ENCODE data around the gene COL2A1.

DNA sequence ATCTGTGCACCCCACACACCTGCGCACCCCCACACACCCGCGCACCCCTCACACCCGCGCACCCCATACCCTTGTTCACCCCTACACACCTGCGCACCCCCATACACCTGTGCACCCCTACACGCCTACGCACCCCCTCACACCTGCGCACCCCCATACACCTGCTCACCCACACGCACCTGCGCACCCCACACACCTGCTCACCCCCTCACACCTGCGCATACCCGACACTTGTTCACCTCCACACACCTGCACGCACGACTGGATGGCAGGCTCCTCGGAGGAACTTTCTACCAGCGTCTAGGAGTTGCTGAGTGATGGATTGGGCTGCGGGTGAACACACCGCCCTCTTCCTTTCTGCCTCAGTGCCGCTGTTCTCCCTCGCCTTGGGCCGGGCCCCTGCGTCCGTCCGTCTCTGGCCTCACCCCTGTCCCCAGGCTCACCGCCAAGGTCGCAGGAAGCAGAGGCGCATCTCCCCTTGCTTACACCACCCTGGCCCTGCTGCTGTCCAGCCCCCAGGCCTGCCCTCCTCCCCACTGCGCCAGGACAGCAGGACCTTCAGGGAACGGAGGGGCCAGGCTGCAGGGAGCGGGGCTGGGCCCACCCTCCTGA is 61.6 kb downstream of the COL2A1 start:
- TF ChIP-seq, protein P1, sequence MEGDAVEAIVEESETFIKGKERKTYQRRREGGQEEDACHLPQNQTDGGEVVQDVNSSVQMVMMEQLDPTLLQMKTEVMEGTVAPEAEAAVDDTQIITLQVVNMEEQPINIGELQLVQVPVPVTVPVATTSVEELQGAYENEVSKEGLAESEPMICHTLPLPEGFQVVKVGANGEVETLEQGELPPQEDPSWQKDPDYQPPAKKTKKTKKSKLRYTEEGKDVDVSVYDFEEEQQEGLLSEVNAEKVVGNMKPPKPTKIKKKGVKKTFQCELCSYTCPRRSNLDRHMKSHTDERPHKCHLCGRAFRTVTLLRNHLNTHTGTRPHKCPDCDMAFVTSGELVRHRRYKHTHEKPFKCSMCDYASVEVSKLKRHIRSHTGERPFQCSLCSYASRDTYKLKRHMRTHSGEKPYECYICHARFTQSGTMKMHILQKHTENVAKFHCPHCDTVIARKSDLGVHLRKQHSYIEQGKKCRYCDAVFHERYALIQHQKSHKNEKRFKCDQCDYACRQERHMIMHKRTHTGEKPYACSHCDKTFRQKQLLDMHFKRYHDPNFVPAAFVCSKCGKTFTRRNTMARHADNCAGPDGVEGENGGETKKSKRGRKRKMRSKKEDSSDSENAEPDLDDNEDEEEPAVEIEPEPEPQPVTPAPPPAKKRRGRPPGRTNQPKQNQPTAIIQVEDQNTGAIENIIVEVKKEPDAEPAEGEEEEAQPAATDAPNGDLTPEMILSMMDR (IDR thresholded peaks at IDR 0.05): no peak
- no peak for TF ChIP-seq POLR2A (IDR thresholded peaks at IDR 0.05)

Data from uterus (tissue), 2 donors.